GM21360 (cell line): ENCODE data around the gene ARL4C.

Experiments used
- ATAC-seq: cut with Tn5 transposase; IDR thresholded peaks from one replicate; pipeline ENCODE4 v1.9.1; 2021; ENCODE audit warnings: mild to moderate bottlenecking, moderate library complexity; ENCODE audit not compliant: unreplicated experiment

Gene ARL4C

DNA sequence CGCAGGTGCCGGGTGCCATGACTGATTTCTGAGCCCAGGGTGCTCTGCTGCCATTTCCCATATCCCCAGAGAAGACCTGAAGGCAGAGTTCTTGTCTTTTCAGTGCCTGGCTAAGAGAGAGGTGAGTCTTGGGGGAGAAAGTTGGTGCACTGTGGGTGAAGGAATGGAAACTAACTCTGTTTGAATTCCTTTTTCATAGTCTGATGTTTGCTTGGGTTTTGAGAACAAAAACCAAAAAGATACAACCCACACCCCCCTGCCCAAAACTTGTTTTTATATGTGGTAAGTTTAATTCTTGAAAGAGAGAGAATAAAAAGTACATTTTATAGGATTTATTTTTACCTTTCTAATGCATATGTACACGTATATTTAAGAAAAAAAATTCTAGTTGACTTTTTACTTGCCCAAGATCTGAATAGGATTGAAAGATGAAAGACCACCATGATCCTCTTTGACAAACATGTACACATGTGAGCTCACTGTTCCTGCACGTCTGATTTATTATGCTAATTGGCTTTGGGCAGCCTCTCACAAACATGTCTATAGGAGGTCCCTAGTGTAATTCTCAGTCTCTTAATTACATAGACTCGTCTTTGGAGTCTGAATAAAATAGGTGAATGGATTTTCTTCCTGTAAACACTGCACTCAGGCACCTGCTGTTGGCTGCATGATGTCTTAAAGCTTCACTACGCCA is 46.3 kb downstream of the ARL4C start:
- ATAC-seq, result no peak

GRCh38 chr2:234448506-234449184 is 48.2 kb downstream of the ARL4C start:
- no peak for ATAC-seq

GRCh38 chr2:234447963-234448362 is 48.9 kb downstream of the ARL4C start:
- no peak for ATAC-seq

DNA sequence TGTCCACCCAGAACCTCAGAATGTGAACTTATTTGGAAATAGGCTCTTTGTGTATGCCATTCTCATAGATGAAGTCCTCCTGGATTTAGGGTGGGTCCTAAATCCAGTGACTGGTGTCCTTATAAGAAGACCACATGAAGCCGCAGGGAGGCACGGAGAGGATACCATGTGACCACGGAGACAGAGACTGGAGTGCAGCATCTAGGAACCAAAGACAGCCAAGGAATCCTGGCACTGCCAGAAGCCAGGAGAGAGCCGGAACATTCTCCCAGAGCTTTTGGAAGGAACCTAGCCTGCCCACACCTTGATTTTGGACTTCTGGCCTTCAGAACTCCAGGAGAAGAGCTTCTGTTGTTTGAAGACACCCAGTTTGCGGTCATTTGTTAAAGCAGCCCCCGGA is 49.7 kb downstream of the ARL4C start:
- no peak for ATAC-seq

- ATAC-seq, result peak; percentile 93
Measured at GRCh38 chr2:234446404-234447076, 50.3 kb downstream of the ARL4C start.

- ATAC-seq, result no peak
Measured at GRCh38 chr2:234444893-234445292, 52.0 kb downstream of the ARL4C start.

DNA sequence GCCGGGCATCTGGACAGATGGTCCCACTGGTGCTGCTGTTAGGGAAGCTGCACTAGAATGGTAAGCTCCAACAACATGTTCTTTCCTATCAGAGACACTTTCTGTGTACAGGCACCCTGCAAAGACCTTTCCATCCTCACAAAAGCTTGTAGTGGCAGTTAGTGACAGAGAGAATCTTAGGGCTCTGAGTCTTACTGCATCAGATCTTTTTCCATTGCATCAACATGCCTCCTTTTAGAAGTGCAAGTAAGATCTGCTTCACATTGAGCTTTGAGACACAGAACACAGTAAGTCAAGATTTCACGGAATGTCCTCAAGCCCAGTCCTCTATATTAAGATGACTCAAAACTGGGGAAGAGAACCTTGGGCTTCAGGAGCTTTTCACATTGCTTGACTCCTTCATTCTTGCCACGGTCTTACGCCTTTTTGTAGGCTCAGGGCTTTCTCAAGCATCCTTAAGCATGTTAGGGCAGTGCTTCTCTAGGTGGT is 52.6 kb downstream of the ARL4C start:
- no peak for ATAC-seq
